ENCODE results near the gene CNNM1. TPM values are rescaled to one million over a fixed set of nuclear protein-coding genes. Genes with fewer than 3 reads are reported as not detected.
A peak's percentile ranks its signal among the peaks of the same experiment; 100 is the strongest.

The CNNM1 gene
- total and polyA plus RNA-seq, 4 donors: 0.13 to 0.30 (median 0.24) TPM

GRCh38 chr10:99370993-99371392, 41.8 kb downstream of the CNNM1 start:
- WGBS, 2 donors: 24 to 33% methylated on average over 2 of the region's 2 CpGs
- no peak for DNase-seq
- ATAC-seq (ENCODE audit: low FRiP score): no peak
- no peaks in the 10 kb centered on the region for H3K9me3 ChIP-seq (ENCODE audit: control insufficient read depth, low read length)
- intact Hi-C loops (cut with DNase I): no loop called here
- H3K36me3 ChIP-seq (ENCODE audit: control insufficient read depth in 1 of 2, insufficient read depth in 2 of 2, low read length in 1 of 2): no peaks in the 10 kb centered on the region
- H3K27ac ChIP-seq (ENCODE audit: low read depth in 1 of 2, low read length in 2 of 2): no peak overlapping the region
- no peak overlapping the region for H3K4me3 ChIP-seq (ENCODE audit: low read length in 2 of 2)
- no peaks in the 10 kb centered on the region for H3K27me3 ChIP-seq (ENCODE audit: control insufficient read depth in 1 of 2, insufficient read depth in 2 of 2, low read length in 1 of 2)
- H3K4me1 ChIP-seq (ENCODE audit: control insufficient read depth in 1 of 2, insufficient read depth in 2 of 2, low read length in 2 of 2): no peaks in the 10 kb centered on the region

DNA sequence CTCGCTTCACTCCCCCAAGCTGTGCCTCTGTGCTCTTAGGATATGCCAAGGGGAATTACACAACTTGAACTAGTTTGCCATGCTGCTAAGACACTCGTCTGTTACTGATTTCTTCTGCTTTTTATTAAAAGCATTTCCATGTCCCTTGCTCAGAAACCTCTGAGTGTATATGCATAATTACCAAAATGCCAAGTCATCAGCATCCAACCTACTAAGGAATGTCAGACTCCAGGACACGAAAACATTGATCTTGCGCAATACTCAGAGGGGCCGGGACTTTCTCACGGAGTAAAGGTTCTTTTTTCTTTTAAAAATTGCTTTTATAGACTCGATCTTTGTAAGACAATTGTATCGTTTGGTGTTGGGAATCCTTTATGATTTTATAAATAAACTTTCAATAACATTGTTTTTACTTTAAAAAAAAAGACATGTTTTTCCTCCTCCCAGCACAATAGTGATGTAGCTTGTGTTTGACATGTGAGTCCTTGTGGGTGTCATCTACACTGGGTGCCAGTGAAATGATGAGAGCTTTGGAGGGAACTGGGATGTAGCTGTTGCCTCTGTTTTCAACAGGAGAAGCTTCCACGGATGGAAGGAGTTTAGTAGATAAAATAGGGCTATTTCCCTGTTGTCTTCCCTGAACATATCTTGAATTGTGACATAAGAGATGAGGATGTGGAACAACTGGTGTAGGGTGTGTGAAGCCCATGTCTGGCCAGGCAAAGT, 43.6 kb downstream of the CNNM1 start:
- Histone ChIP-seq H3K4me1 (ENCODE audit: control insufficient read depth in 1 of 2, insufficient read depth in 2 of 2, low read length in 2 of 2) (no peaks in the 10 kb centered on the region), H3K36me3 (ENCODE audit: control insufficient read depth in 1 of 2, insufficient read depth in 2 of 2, low read length in 1 of 2) (no peaks in the 10 kb centered on the region), H3K27ac (ENCODE audit: low read depth in 1 of 2, low read length in 2 of 2) (no peak overlapping the region), H3K27me3 (ENCODE audit: control insufficient read depth in 1 of 2, insufficient read depth in 2 of 2, low read length in 1 of 2) (no peaks in the 10 kb centered on the region), H3K4me3 (ENCODE audit: low read length in 2 of 2) (no peak overlapping the region), H3K9me3 (ENCODE audit: control insufficient read depth, low read length) (no peaks in the 10 kb centered on the region)
- ATAC-seq (ENCODE audit: low FRiP score) (no peak), DNase-seq (no peak)
- 69% methylated on average over 9 of the region's 9 CpGs for WGBS, 2 donors
- intact Hi-C loops (cut with DNase I): no loop called here

- Histone ChIP-seq H3K27ac (ENCODE audit: low read depth in 1 of 2, low read length in 2 of 2) (no peak overlapping the region), H3K27me3 (ENCODE audit: control insufficient read depth in 1 of 2, insufficient read depth in 2 of 2, low read length in 1 of 2) (no peaks in the 10 kb centered on the region), H3K9me3 (ENCODE audit: control insufficient read depth, low read length) (no peaks in the 10 kb centered on the region), H3K4me1 (ENCODE audit: control insufficient read depth in 1 of 2, insufficient read depth in 2 of 2, low read length in 2 of 2) (no peaks in the 10 kb centered on the region), H3K4me3 (ENCODE audit: low read length in 2 of 2) (no peak overlapping the region), H3K36me3 (ENCODE audit: control insufficient read depth in 1 of 2, insufficient read depth in 2 of 2, low read length in 1 of 2) (no peaks in the 10 kb centered on the region)
- DNase-seq: no peak
- 27 to 34% methylated on average over 2 of the region's 2 CpGs for WGBS, 2 donors
- no peak for ATAC-seq (ENCODE audit: low FRiP score)
- intact Hi-C loops (cut with DNase I): no loop called here
Observed at GRCh38 chr10:99374526-99374925, 45.4 kb downstream of the CNNM1 start.

DNA sequence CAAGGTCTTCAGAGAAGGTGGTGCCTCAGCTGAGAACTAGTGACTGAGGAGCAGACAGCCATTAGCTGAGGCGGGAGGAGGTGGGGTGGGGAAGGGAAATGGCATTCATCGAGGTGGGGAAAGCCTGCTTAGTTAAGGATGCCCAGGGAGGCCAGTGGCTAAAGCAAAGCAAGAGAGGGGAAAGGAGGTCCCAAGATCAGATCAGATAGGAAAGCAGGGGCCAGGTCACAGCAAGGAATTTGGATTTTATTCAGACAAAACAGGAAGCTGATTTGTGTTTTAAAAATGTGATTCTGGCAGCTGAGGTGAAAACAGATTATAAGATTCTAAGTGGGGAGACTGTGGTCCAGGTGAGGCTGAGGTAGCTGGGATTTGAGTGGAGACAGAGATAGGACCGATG, 45.8 kb downstream of the CNNM1 start:
- Histone ChIP-seq H3K4me1 (ENCODE audit: control insufficient read depth in 1 of 2, insufficient read depth in 2 of 2, low read length in 2 of 2) (no peaks in the 10 kb centered on the region), H3K4me3 (ENCODE audit: low read length in 2 of 2) (no peak overlapping the region), H3K27me3 (ENCODE audit: control insufficient read depth in 1 of 2, insufficient read depth in 2 of 2, low read length in 1 of 2) (no peaks in the 10 kb centered on the region), H3K9me3 (ENCODE audit: control insufficient read depth, low read length) (no peaks in the 10 kb centered on the region), H3K36me3 (ENCODE audit: control insufficient read depth in 1 of 2, insufficient read depth in 2 of 2, low read length in 1 of 2) (no peaks in the 10 kb centered on the region), H3K27ac (ENCODE audit: low read depth in 1 of 2, low read length in 2 of 2) (no peak overlapping the region)
- no peak for ATAC-seq (ENCODE audit: low FRiP score)
- WGBS, 2 donors: 64 to 70% methylated on average over 3 of the region's 3 CpGs
- DNase-seq: no peak
- intact Hi-C loops (cut with DNase I): no loop called here

DNA sequence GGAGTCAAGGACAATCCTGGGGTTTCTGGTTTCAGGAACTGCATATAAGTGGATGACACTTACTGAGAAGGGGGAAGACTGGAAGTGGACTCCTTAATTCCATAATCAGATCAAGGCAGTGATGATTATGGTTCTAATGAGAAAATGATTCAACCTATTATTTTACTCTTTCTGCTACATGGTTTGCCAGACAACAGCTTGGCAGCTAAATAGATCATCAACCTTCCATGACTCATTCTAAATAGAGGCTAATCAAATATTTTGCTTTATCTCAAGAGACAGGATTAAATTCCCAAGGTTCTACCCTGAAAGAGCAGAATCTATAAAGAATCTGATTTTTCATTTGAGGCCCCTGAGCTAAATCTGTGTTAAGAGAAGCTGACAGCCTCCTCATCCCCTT, 46.3 kb downstream of the CNNM1 start:
- ATAC-seq (ENCODE audit: low FRiP score): no peak
- H3K27ac ChIP-seq (ENCODE audit: low read depth in 1 of 2, low read length in 2 of 2): no peak overlapping the region
- intact Hi-C loops (cut with DNase I): no loop called here
- no peak for DNase-seq
- H3K4me1 ChIP-seq (ENCODE audit: control insufficient read depth in 1 of 2, insufficient read depth in 2 of 2, low read length in 2 of 2): no peaks in the 10 kb centered on the region
- H3K36me3 ChIP-seq (ENCODE audit: control insufficient read depth in 1 of 2, insufficient read depth in 2 of 2, low read length in 1 of 2): no peaks in the 10 kb centered on the region
- H3K4me3 ChIP-seq (ENCODE audit: low read length in 2 of 2): no peak overlapping the region
- H3K9me3 ChIP-seq (ENCODE audit: control insufficient read depth, low read length): no peaks in the 10 kb centered on the region
- no peaks in the 10 kb centered on the region for H3K27me3 ChIP-seq (ENCODE audit: control insufficient read depth in 1 of 2, insufficient read depth in 2 of 2, low read length in 1 of 2)

DNA sequence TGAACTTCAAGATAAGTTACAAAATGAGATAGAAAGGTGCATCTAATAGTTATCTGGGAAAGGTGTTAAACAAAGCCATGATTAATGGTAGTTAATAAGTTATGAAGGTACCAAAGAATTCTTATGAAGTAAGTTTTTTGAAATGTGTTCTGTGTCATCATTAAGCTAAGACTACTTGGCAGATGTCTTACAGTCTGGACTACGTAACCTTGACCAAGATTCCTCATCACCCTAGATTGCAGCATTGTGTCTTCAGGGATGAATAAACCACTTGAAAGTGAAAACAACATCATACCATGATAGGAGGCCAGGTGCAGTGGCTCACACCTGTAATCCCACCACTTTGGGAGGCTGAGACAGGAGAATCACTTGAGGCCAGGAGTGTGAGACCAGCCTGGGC, 53.0 kb downstream of the CNNM1 start:
- no peaks in the 10 kb centered on the region for H3K9me3 ChIP-seq (ENCODE audit: control insufficient read depth, low read length)
- intact Hi-C loops (cut with DNase I): no loop called here
- no peaks in the 10 kb centered on the region for H3K27me3 ChIP-seq (ENCODE audit: control insufficient read depth in 1 of 2, insufficient read depth in 2 of 2, low read length in 1 of 2)
- DNase-seq: no peak
- WGBS, 2 donors: 84 to 89% methylated on average over 1 of the region's 1 CpG
- no peak overlapping the region for H3K27ac ChIP-seq (ENCODE audit: low read depth in 1 of 2, low read length in 2 of 2)
- H3K4me3 ChIP-seq (ENCODE audit: low read length in 2 of 2): no peak overlapping the region
- H3K36me3 ChIP-seq (ENCODE audit: control insufficient read depth in 1 of 2, insufficient read depth in 2 of 2, low read length in 1 of 2): no peaks in the 10 kb centered on the region
- H3K4me1 ChIP-seq (ENCODE audit: control insufficient read depth in 1 of 2, insufficient read depth in 2 of 2, low read length in 2 of 2): no peaks in the 10 kb centered on the region
- no peak for ATAC-seq (ENCODE audit: low FRiP score)

DNA sequence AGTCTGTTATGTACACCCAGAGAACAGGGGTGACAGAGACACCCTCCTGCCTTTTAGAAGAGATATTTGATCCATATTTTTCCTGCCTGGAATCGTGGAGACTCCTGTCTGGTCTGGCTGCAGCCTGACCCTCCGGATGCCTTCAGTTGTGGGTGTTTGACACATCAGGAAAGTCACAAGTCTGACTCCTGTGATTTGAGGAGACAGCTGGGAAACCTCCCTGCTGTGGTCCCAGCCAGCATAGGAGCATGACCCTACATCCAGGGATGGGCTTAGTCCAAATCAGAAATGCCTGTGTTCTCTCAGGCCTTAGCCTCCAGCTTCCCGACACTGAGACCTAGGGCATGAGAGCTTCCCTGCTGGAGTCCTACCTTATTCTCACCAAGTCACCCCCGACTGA, 57.9 kb downstream of the CNNM1 start:
- H3K4me1 ChIP-seq (ENCODE audit: control insufficient read depth in 1 of 2, insufficient read depth in 2 of 2, low read length in 2 of 2): no peaks in the 10 kb centered on the region
- intact Hi-C loops (cut with DNase I): no loop called here
- H3K27ac ChIP-seq (ENCODE audit: low read depth in 1 of 2, low read length in 2 of 2): no peak overlapping the region
- H3K27me3 ChIP-seq (ENCODE audit: control insufficient read depth in 1 of 2, insufficient read depth in 2 of 2, low read length in 1 of 2): no peaks in the 10 kb centered on the region
- ATAC-seq (ENCODE audit: low FRiP score): peak; percentile 20
- H3K4me3 ChIP-seq (ENCODE audit: low read length in 2 of 2): no peak overlapping the region
- H3K36me3 ChIP-seq (ENCODE audit: control insufficient read depth in 1 of 2, insufficient read depth in 2 of 2, low read length in 1 of 2): no peaks in the 10 kb centered on the region
- no peak for DNase-seq
- WGBS, 2 donors: 79 to 87% methylated on average over 4 of the region's 4 CpGs
- H3K9me3 ChIP-seq (ENCODE audit: control insufficient read depth, low read length): no peaks in the 10 kb centered on the region

- Histone ChIP-seq H3K4me3 (ENCODE audit: low read length in 2 of 2) (no peak overlapping the region), H3K9me3 (ENCODE audit: control insufficient read depth, low read length) (no peaks in the 10 kb centered on the region), H3K27me3 (ENCODE audit: control insufficient read depth in 1 of 2, insufficient read depth in 2 of 2, low read length in 1 of 2) (no peaks in the 10 kb centered on the region), H3K36me3 (ENCODE audit: control insufficient read depth in 1 of 2, insufficient read depth in 2 of 2, low read length in 1 of 2) (no peaks in the 10 kb centered on the region), H3K4me1 (ENCODE audit: control insufficient read depth in 1 of 2, insufficient read depth in 2 of 2, low read length in 2 of 2) (no peaks in the 10 kb centered on the region), H3K27ac (ENCODE audit: low read depth in 1 of 2, low read length in 2 of 2) (no peak overlapping the region)
- 84 to 93% methylated on average over 11 of the region's 11 CpGs for WGBS, 2 donors
- intact Hi-C loops (cut with DNase I): no loop called here
- ATAC-seq (ENCODE audit: low FRiP score): peak; percentile 33
- no peak for DNase-seq
Observed at GRCh38 chr10:99387541-99387940, 58.4 kb downstream of the CNNM1 start.

- Histone ChIP-seq H3K4me1 (ENCODE audit: control insufficient read depth in 1 of 2, insufficient read depth in 2 of 2, low read length in 2 of 2) (no peaks in the 10 kb centered on the region), H3K4me3 (ENCODE audit: low read length in 2 of 2) (no peak overlapping the region), H3K9me3 (ENCODE audit: control insufficient read depth, low read length) (no peaks in the 10 kb centered on the region), H3K27ac (ENCODE audit: low read depth in 1 of 2, low read length in 2 of 2) (no peak overlapping the region), H3K36me3 (ENCODE audit: control insufficient read depth in 1 of 2, insufficient read depth in 2 of 2, low read length in 1 of 2) (peaks cover 0 to 2% of the 10 kb centered on the region in 2 donors), H3K27me3 (ENCODE audit: control insufficient read depth in 1 of 2, insufficient read depth in 2 of 2, low read length in 1 of 2) (no peaks in the 10 kb centered on the region)
- DNase-seq: no peak
- intact Hi-C loops (cut with DNase I): loop anchor here in 1 of 2 donors (5.0 kb wide), 2 partner anchors 222 to 322 kb away; no protein-coding TSS in a partner anchor
- no peak for ATAC-seq (ENCODE audit: low FRiP score)
- 78 to 84% methylated on average over 9 of the region's 9 CpGs for WGBS, 2 donors
Observed at GRCh38 chr10:99389729-99390480, 60.7 kb downstream of the CNNM1 start.
